ENCODE measurements around the gene LAGE3.

Gene LAGE3

DNA sequence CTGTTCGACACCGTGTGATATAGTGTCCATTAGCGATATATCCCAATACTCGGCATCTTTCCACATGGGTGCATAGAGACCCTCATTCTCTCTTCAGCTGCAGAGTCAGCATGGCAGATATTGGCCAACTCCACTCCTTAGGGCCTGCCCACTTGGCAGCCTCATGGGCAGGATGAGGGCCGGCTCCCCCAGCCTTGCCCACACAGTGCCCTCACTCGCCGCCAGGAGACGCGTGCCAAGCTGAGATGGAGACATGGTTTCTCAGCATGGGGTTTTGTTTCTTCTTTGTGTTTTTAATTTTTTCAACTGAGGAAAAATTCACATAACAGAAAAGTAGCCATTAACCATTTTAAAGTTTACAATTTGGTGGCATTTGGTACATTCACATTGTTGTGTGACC lies 26.3 kb downstream of the LAGE3 start:
- DNase-seq: no peak

DNA sequence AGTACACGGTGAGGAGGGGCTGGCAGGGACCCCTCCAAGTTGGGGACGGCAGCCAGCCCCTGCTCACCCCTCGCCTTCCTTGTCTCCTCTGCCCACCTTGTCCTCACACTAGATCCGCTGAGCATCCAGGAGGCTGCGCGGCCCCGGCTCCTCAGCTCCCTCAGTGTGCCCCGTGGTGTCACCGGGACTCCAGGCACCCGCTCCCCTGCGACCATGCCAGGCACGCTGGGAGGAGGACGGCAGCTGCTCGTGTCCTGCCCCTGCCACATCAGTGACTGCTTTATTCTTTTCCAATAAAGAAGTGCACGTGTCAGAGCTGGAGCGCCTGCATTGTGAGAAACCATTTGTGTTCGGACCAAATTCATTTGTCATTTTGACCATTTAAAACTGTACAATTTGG lies 28.8 kb downstream of the LAGE3 start:
- no peak for DNase-seq

DNA sequence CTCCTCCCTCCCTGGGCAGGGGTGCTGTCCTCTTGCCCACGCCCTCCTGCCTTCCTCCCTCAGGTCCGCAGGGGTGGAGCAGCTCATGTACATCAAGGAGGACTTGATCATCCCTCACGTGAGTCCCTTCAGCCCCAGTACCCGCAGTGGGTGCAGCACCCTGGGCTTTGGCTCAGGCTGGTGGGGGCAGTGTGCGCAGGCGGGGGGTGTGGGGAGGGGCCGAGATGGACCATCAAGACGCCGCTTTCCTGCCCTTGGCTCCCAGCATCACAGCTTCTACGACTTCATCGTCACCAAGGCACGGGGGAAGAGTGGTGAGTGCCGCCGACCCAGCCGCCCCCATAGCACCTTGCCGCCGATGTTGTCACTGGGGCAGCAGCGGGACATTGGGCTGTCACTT lies 29.5 kb downstream of the LAGE3 start:
- no peak for DNase-seq

DNA sequence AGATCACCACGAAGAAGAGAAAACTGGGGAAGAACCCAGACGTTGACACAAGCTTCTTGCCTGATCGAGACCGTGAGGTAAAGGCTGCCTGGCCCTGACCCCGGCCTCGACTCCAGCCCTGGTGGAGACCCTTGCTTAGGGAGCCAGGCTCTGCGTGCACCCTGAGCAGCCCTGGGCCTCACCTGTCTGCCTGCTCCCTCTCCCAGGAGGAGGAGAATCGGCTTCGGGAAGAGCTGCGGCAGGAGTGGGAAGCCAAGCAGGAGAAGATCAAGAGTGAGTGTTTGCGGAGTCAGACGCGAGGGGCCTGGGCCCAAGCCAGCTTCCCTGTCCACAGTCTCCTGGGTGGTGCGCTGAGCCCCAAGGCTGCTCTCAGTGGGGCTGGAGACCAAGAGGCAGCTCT lies 30.6 kb downstream of the LAGE3 start:
- no peak for DNase-seq

DNA sequence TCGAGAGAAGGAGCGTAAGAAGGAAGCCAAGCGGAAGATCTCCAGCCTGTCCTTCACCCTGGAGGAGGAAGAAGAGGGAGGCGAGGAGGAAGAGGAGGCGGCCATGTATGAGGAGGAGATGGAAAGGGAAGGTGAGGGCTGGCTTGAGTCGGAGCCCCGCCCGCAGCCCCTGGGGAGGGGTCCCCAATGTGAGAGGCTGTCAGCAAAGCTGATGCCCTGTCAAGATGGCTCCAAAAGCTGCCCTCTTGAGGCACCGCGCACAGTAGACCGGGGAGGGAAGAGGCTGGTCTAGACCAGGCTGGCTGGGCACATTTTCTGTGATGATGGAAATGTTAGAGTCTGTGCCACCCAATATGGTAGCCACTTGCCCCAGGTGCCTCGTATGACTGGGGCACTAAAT lies 32.7 kb downstream of the LAGE3 start:
- no peak for DNase-seq

DNA sequence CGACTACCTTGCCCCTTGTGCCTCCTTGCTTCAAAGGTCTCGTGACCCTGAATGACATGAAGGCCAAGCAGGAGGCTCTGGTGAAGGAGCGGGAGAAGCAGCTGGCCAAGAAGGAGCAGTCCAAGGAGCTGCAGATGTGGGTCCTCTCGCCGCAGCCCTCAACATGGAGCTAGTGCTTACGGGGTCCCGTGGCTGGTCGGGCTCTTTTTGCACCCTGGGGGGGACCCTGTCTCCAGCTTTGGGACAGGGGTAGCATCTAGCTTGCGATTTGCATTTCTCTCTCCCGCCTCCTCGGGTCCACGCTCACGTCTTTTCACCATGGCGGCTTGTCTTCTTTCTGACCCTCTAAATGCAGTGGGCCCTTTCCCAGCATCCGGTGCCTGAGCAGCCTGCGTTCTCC lies 33.3 kb downstream of the LAGE3 start:
- no peak for DNase-seq

DNA sequence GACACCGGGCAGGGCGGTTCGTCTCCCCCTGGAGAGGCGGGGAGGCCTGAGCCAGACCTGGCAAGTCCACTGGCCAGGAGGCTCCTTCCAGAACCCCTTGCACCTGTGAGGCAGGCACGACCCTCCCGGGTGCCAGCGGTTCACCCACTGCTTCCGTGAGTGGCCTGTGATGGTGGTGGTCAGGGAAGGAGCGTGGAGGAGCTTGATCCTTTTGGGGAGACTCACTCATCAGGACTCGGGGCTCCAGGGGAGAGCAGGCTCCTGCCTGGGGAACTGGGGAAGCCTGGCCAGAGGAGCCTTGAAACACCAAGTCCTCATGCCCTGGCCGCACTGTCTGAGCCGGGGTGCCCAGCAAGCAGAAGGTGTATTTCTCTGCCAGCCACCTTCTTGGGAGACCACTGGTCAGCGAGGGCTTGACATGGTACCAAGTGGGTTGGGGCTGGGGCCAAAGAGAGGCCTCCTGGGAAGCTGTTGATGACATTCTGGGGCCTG lies 34.3 kb downstream of the LAGE3 start:
- no peak for DNase-seq

DNA sequence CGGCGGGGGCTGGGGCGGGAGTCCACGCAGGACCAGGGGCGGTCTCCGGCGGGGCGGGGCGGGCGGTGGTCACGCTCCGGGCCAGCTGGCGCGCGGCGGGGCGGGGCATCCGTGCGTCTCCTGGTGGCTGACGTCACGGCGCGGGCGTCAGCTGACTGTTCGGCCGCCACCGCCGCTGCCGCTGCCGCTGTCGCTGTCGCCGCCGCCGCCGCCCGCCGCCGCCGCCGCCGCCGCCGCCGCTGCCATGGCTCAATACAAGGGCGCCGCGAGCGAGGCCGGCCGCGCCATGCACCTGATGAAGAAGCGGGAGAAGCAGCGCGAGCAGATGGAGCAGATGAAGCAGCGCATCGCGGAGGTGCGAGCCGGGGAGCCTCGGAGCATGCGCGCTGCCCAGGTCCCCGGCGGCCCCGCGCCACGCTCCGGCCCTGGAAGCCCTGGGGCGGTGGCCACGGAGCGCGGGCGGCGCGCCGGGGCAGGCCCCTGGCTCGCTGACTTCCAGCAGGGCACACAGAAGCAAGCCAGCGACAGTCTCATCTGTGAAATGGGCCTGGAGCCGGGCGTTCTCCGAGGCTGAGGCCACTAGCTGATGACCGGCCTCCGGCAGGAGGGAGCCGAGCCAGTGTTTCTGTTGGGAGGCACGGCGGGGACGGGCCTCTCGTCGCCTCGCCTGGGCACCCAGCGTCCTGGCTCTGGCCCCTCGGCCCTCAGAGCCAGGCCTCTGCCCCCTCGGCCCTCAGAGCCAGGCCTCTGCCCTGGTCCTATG lies 34.9 kb downstream of the LAGE3 start, which contains the start of gene FAM50A:
FAM50A (plus strand) TSS at position 150 of the 763 bp plus-strand sequence; CDS start at position 245, 95 bp downstream.
- peak; percentile 81 for DNase-seq

DNA sequence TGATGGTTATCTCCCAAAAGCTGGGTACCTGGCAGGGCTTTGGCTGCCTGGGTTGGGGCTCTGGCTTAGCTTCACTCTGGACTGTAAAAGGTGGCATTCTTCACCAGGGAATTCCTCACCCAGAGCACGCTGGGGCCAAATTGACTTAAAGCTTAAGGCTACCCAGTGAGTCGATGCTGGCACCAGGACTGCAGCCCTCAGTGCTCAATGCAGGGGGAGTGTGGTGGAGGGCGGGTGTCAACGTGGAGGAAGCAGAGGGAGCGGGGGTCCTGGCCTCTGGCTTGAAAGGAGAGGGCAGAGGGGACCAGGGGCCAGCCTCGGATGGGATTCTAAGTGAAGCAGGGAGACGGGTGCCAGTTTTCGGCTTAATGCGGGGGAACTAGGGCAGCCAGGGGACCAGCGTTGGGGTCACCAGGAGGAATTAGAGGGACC lies 35.6 kb downstream of the LAGE3 start:
- peak; percentile 49 for DNase-seq

DNA sequence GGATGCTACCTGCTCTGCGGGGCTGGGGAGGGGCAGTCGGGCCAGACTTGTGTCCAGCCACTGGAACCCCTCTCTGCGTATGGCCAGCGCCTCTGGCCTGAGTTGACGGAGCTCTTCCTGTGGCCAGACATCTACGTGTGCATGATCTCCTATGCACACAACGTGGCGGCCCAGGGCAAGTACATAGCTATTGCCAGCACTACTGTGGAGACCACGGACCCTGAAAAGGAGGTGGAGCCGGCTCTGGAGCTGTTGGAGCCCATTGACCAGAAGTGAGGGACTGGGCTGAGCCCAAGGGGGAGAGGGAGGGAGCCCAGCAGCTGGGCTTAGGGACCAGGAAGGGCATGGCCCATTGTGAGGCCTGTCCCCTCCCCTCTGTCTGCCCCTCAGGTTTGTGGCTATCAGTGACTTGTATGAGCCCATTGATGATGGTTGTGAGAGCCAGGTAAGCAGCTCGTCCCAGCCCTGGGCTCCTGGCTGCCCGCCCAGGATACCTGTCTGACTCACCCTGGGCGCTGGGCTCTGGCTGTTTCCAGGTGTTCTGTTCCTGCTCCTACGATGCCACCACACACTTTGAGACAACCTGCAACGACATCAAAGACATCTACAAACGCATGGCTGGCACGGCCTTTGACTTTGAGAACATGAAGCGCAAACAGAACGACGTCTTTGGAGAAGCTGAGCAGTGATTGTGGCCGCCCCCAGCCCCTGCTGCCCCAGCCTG lies 36.9 kb downstream of the LAGE3 start:
- no peak for DNase-seq

DNA sequence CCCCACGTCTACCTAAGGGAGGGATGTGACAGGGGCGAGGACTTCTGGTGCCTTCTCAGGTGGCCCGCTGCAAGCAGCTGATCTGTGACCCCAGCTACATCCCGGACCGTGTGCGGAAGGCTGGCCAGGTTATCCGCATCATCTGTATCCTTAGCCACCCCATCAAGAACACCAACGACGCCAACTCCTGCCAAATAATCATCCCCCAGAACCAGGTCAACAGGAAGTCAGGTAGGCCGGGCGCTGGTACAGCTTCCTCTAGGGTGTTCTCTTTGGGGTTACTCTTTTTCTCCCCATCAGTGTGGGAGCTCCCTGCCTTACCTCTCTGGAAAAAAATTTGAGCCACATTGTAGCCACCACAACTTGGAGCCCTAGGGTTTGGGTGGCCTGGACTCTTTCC lies 37.5 kb downstream of the LAGE3 start:
- DNase-seq: no peak

DNA sequence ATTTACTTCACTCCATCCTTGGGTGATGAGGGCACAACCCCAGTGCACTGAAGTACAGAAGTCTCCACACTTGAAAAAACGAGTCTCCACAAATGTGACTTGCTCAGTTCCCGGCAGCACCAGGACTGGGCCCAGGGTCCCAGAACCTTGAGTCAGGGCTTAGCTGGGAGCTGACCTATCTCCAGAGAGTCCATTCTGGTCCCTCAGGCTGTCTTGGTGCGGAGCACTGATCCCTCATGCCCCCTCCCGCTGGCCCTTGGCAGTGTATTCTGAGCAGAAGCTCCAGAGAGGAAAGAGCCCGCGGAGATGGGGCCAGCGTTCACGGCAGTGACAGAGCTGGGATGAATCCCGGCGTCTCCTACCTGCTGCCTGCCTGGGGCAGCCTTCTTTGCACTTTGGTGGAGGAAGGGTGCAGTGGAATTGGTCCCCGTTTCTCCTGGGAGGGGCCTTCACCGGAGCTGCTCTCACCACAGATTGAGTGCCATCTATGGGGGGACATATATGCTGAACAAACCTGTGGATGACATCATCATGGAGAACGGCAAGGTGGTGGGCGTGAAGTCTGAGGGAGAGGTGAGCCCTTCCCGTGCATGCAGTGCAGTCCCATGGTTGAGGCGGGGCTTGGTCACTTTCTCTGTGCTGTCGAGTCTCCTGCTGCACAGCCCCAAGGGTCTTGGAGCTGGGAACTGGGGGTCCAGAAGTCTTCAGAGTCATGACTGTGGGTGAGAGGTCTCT lies 38.3 kb downstream of the LAGE3 start:
- DNase-seq: no peak

DNA sequence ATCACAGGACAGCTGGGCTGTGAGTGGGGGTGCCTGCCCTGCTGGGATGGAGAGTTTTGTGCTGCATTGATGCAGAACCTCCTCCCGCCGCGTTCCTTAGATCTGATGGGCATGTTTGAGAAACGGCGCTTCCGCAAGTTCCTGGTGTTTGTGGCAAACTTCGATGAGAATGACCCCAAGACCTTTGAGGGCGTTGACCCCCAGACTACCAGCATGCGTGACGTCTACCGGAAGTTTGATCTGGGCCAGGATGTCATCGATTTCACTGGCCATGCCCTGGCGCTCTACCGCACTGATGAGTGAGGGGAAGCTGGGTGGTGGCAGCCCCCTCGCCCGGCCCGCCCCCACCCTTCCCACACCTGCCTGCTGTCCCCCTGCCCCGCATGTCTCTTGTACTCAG lies 39.2 kb downstream of the LAGE3 start:
- no peak for DNase-seq

DNA sequence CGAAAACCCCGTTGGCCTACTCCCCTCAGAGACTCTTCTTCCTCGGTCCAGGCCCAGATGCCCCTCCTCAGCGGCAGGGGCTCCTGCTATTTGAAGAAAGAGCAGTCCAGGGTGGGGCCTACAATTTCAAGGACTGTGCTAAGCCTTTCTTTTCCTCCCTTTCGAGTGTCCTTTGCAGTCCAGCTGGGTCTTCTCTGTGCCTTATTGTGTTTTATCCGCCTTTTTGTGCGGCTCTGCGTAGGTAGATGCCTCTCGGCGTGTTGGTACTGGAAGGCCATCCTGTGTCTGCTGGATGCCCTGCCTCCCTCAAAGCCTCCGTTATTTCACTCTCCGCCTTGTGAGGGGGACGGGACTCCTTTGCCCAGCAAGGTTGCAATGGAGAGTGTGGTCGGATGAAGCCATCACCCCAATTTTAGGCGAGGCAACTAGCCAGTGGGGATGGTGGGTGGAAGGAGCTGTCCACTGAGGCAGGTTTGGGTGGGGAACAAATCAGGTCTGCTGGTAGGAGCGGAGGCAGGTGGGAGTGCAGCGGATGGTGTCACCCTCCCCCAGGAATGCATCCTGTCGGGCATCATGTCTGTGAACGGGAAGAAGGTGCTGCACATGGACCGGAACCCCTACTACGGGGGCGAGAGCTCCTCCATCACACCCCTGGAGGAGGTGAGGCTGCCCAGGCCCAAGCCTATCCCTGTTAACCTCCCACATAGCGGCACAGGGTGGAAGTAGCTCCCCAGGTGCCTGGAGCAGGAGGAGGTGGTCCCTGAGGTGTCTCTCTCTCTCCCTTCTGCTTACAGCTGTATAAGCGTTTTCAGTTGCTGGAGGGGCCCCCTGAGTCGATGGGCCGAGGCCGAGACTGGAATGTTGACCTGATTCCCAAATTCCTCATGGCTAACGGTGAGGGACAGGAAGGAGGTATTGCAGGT lies 40.8 kb downstream of the LAGE3 start:
- no peak for DNase-seq

DNA sequence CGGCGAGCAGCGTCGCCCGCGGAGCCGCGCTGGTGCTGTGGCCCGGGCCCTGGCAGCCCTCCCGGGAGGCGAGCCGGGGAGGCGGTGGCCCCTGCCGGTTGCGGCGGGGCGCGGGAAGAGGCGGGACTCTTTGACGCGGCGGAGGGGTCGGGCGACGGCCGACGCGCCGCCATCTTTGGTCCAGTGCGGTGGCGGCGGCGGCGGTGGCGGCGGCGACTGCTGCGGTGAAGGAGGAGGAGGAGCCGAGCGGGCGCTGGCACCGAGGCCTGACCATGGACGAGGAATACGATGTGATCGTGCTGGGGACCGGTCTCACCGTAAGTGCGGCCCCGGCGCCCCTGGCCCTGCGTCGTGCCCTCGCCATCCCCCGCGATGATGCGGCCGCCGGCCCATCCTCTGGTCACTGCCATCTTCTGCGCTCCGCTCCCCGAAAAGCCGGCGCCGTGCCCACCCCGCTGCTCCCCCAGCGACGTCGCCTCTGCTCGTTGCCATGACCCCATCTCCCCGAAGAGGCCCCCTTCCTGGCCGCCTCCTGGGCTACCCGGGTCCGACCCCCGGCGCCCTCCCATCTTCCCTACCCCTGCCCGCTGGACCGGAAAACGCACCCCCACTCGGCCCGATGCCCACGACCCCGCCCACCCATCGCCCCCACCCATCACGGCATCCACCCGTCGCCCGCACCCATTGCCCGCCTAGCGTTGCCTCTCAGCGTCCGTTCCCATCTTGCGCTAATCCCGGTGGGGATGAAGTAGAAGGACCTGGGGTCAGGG lies 41.9 kb downstream of the LAGE3 start, which contains the start of gene GDI1:
GDI1 (plus strand) TSS at position 172 of the 770 bp plus-strand sequence; CDS start at position 273, 101 bp downstream.
- DNase-seq: peak; percentile 57

DNA sequence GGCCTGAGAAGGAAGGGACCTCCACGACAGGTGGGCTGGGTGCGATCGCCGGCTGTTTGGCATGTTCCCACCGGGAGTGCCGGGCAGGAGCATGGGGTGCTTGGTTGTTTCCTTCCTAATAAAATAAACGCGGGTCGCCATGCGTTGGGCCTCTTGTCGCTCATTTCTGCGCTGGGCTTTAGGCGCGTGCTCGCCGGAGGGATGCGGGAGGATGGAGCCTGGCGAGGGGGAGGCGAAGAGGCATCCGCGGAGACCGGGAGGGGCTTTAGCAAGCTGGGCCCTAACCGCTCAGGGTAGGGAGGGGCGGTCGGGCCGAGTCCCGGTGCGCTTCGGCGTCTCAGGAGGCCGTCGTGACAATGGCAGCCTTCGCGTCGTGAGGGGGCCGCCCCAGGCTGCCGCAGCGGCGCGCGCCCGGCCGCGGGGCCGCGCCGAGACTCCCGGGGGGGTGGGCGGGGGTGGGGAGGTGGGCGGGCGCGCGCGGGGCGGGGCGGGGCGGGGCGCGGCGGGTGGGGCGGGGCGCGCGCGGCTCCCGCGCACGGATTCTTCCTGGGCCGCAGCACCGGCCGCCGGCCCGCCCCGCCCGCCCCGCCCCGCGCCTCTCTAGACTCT lies 42.6 kb downstream of the LAGE3 start:
- DNase-seq: peak; percentile 72

DNA sequence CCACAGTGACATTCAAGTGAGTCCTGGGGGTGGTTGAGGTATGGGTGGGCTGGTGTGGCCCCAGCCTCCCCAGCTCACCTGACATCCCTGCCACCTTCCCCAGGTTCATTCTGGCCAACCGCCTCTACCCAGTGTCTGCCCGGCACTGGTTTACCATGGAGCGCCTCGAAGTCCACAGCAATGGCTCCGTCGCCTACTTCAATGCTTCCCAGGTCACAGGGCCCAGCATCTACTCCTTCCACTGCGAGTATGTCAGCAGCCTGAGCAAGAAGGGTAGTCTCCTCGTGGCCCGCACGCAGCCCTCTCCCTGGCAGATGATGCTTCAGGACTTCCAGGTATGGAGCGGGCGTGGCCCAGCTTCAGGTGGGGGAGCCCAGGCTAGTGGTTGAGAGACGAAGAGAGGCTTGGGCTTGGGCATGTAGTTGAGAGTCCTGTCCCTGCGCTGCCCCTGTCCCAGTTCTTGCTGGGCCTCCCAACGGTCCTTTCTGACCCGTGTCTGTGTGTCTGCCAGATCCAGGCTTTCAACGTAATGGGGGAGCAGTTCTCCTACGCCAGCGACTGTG lies 43.8 kb downstream of the LAGE3 start:
- no peak for DNase-seq

DNA sequence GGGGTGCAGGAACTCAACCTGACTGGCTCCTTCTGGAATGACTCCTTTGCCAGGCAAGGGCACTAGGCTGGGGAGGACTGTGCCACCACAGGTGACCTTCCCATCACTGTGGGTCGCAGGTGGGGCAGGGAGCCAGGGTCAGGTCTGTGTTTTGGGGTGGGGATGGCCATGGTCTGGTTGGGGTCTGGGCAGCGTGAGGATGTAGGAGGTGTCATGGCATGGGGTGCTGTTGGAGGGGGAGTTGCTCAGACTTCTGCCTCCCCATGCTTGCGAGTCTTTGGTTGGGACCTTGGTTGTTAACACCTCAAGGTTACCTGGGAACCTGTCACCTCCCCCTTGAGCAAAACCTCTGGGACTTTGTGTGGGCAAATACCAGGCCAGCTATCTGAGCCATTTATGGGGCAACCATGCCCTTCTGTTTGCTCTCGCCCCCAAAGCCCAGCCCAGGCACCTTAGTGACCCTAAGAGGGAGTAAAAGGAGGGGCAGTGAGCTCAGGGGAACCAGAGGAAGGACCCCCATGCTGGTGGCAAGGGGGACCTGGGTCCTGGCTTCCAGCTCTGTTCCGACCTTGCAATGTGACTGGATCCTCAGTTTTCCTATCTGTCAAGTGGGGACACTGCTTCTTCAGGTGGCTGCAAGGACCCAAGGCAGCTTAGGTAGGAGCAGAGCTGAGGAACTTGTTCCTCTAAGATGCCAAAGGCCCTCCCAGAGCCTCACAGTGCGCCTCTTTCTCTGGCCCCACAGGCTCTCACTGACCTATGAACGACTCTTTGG lies 44.5 kb downstream of the LAGE3 start:
- DNase-seq: no peak

DNA sequence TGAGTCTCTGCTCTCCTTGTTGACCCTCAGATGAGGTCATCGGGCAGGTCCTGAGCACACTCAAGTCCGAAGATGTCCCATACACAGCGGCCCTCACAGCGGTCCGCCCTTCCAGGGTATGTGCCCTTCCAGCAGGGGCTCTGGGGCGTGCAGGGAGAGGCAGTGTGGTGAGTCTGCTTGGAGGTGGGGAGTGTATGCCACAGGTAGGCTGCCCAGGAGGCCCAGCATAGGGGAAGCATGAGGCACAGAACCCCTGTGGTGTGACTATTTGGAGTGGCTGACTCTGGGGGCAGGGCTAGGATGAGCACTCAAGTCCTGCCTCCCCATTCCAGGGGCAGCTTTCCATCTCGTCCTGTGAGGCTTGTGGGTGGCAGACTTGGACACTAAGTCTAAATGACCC lies 45.5 kb downstream of the LAGE3 start:
- no peak for DNase-seq

DNA sequence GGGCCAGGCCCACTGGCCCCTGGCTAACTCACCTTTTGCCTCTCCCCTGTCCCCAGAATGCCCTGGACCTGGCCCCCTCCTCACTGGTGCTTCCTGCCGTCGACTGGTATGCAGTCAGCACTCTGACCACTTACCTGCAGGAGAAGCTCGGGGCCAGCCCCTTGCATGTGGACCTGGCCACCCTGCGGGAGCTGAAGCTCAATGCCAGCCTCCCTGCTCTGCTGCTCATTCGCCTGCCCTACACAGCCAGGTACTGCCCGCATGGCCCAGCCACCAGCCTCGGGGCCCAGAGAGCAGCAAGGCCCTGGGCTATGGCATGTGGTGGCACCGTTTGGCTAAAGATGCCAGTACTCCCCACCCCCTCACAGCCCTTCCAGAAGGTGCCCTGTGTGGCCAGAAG lies 46.9 kb downstream of the LAGE3 start:
- DNase-seq: no peak
